HG03439 (cell line): Measurements from ENCODE around the gene SMIM13.

Experiments
- ATAC-seq: cut with Tn5 transposase; IDR thresholded peaks from one replicate; pipeline ENCODE4 v1.9.1; 2021; ENCODE audit warnings: mild to moderate bottlenecking, moderate library complexity; ENCODE audit not compliant: unreplicated experiment

Gene SMIM13

GRCh38 chr6:11185204-11185842, 91.7 kb downstream of the SMIM13 start:
- ATAC-seq = no peak

DNA sequence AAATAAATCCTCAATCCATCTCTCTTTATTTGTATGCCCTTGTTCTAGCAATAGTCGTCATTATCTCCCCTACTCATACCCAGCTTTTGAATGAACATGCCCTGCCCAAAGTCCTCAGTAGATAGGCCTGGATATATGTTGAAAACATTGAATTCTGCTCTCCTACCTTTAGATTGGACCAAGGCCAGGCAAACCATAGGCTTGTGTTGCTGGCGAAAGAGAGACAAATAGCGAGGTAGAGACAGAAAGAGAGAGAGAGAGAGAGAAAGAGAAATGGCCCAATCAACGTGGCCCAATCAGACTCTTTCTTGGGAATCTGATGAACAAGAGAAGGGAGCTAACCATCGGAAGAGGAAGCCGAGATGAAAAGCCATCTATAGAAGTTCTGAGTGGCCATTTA, 93.7 kb downstream of the SMIM13 start:
- ATAC-seq = no peak
